ENCODE measurements around the gene PHF13.

DNA sequence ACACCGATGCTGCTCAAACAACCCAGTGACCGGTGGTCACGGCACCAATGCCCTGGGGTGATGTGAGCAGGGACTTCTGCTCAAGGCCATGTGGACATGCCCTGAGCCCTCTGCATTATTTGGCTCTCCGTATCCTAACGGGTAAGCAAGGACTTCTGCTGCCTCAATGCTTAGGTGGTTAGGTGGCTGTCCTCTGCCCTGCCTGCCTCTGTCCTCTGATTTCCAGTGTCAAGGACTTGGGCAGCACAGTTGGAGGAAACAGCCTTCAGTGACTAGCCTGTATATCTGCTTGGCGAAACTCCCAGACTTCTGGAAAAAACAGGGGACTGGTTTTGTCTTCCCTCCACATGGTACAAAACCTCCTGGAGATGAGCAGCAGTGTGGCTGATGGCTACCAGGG lies 53.6 kb downstream of the PHF13 start:
- TF ChIP-seq YY1 (IDR thresholded peaks at IDR 0.05) (no peak), CTCF (IDR thresholded peaks at IDR 0.05; ENCODE audit: low read depth, low read length, missing input control) (no peak), JUND (IDR thresholded peaks at IDR 0.05) (no peak), RAD21 (IDR thresholded peaks at IDR 0.05) (no peak)
- TF ChIP-seq, protein P1, sequence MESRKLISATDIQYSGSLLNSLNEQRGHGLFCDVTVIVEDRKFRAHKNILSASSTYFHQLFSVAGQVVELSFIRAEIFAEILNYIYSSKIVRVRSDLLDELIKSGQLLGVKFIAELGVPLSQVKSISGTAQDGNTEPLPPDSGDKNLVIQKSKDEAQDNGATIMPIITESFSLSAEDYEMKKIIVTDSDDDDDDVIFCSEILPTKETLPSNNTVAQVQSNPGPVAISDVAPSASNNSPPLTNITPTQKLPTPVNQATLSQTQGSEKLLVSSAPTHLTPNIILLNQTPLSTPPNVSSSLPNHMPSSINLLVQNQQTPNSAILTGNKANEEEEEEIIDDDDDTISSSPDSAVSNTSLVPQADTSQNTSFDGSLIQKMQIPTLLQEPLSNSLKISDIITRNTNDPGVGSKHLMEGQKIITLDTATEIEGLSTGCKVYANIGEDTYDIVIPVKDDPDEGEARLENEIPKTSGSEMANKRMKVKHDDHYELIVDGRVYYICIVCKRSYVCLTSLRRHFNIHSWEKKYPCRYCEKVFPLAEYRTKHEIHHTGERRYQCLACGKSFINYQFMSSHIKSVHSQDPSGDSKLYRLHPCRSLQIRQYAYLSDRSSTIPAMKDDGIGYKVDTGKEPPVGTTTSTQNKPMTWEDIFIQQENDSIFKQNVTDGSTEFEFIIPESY (IDR thresholded peaks at IDR 0.05), result no peak
- TF ChIP-seq, protein P2, sequence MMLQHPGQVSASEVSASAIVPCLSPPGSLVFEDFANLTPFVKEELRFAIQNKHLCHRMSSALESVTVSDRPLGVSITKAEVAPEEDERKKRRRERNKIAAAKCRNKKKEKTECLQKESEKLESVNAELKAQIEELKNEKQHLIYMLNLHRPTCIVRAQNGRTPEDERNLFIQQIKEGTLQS (IDR thresholded peaks at IDR 0.05), result no peak

All from liver (tissue), 3 donors.